Left kidney (tissue), 2 donors: ENCODE results near the gene C11orf86. TPM values are rescaled to one million over a fixed set of nuclear protein-coding genes. Genes with fewer than 3 reads are reported as not detected.
A peak's percentile ranks its signal among the peaks of the same experiment; 100 is the strongest.
"Not testable (repeated sequence)": the region's sequence is repeated elsewhere in the genome, so short reads cannot be mapped to it uniquely, and the experiment has no call there.

Experiments
- DNase-seq: peaks from one replicate; pipeline ENCODE4 v3.0.0-alpha.2; 2013
- polyA plus RNA-seq: library from polyadenylated mRNA; unstranded; fragments of 120-200 nt; gene quantifications from one replicate; pipeline ENCODE4 v1.2.1, GENCODE V29; 2013; ENCODE audit not compliant: insufficient read length

C11orf86 gene
- polyA plus RNA-seq, 1 donor = not detected

DNA sequence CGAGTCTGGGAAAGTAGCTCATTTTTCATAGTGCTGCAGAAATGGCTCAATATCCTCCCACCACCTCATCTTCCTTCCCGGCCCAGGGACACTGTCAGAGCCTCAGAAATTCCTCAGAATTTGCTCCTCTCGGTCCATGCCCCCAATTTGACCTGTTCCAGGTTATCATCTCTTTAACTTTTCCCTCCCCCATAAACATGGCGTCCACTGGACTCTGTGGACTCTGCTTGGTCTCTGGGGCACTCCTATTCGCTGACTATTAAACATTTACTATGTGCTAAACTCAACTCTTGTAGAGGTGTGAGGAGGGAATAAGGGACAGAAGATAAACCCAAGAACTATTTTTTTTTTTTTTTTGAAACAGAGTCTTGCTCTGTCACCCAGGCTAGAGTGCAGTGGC is 8.8 kb upstream of the C11orf86 start:
- DNase-seq = no peak

DNA sequence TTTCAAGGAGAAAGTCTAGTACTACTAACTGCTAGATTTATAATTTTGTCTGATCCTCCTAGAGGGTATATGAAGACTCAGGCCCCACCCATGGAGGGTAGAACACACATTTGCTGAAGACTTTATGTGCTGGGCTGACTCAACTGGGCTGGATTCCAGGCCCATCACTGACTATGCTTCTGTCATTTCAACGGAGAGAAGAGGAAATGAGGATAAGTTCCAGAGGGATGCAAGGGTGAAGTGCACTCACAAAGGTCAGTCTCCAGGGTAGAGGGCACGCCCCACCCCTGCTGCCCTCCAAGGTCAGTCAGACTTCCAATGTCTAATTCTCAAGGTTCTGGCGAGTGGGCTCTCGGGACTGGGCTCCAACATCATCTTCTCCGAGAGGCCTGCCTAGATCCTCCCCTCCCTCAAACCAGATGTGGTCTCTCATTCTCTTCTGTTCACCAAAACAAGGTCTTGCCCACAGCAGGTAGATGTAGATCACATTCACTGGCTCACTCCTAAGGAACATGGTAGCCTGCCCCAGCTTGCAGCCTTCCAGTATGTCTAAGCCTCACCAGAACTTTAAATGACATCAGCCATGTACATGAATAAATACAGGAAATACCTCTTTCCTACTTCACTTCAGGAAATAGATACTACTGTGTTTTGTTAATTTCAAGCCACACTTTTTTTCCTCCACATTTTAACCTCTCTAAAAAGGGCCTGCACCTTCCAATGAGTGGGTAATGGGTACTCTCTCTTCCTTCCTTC is 7.3 kb upstream of the C11orf86 start:
- no peak for DNase-seq

DNA sequence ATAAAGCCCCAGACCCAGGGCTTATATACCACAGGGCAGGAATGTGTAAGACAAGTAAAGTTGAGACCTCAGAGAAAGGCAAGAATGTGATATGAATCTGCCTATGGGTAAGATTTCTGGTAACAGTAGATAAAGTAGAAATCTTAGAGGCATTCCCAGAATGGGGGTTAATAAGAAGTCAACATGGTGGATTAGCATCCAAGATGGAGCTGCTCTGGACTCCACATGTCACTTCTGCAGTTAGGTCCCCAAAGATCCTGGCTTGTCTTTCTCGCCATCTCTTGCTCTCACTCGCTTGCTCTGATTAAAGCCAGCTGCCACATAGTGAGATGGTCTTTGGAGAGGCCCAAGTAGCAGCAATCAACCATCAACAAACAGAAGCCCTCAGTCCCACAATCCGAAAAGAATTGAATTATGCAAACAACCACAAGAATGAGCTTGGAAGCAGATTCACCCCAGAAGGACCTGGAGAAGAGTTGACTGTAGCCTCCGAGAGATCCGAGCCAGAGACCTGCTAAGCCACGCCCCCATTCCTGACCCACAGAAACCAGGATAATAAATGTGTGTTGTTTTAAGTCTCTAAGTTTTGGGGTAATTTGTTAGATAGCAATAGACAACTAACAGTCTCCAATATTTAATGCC is 5.4 kb upstream of the C11orf86 start:
- no peak for DNase-seq

DNA sequence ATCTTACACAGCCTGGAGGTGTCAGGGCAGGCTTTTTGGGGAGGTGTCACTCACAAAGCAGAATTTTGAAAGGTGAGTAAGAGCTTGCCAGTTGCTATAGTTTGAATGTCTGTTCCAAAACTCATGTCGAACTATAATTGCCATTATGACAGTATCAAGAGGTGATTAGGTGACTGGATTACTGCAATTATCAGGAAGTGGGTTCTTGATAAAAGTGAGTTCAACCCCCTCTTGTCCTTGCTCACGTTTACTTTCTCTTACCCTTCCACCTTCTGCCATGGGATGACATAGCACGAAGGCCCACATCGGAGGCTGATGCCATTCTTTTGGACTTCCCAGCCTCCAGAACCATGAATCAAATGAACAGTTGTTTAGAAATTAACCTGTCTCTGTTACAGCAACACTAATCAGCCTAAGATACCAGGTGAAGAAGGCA is 4.7 kb upstream of the C11orf86 start:
- DNase-seq = no peak

DNA sequence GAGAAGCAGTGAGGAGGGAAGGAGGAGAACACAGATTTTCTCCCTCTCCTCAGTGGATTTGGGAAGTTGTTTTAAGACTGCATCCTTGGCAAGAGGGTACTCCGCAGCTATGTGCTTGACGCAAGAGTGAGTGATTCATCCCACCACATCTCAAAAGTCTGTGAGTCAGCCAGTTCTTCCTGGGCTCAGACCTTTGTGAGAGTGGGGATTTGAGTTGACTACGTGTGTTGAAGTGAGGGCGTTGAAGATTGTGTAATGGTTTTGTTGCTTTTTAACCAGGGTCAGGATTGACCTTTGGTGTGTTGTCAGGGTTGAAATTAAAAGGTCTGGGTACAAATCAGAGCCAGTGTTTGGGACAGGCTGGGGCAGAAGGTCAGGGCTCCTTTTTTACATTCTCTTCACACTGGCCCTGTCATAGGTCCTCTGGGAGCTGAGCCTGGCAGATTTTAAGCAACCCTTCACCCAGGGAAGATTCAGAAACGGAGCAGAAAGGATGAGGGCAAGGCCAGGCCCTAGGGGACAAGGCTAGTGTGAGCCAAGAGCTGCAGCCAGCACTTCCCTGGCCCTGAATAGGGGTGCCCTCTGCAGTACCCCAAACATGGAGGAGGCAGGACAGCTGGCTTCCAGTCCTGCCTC is 4.2 kb upstream of the C11orf86 start:
- DNase-seq = no peak

DNA sequence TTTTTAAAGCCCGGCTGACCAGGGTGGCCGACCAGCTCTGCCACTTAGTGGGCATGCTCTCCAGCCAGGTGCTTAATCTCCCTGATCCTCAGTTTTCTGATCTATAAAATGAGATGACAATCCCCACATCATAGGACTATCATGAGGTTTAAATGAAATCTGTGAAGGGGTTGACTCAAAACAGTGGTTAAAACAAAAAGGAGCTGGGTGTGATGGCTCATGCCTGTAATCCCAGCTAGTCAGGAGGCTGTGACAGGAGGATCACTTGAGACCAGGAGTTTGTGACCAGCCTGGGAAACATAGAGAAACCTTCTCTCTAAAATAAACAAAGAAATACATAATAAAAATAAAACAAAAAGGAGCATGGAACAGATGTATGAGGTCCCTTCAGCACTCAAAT is 3.6 kb upstream of the C11orf86 start:
- no peak for DNase-seq

DNA sequence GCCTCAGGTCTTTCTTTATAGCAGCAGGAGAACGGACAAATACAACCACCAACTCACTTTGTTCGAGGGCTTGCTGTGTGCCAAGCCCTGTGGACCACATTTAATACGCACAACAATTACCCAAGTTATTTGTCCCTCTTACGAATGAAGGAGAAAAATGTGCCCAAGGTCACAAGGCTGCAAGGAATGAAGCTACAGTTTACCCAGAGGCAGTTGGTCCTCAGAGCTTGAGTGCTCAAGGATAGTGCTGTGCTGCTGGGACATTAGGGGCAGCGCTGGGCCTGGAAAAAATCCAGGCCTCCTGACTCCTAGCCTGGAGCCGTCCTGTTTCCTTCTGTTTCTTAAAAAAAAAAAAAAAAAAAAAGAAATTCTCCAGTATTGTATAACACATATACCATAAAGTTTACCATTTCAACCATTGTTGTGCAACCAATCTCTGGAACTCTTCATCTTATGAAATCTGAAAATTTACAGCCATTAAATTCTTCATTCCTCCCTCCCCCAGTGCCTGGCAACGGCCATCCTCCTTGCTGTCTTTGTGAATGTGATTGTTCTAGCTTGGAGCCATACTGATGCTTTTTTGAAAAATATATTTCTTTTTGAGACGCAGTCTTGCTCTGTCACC is 1.0 kb upstream of the C11orf86 start:
- no peak for DNase-seq

DNA sequence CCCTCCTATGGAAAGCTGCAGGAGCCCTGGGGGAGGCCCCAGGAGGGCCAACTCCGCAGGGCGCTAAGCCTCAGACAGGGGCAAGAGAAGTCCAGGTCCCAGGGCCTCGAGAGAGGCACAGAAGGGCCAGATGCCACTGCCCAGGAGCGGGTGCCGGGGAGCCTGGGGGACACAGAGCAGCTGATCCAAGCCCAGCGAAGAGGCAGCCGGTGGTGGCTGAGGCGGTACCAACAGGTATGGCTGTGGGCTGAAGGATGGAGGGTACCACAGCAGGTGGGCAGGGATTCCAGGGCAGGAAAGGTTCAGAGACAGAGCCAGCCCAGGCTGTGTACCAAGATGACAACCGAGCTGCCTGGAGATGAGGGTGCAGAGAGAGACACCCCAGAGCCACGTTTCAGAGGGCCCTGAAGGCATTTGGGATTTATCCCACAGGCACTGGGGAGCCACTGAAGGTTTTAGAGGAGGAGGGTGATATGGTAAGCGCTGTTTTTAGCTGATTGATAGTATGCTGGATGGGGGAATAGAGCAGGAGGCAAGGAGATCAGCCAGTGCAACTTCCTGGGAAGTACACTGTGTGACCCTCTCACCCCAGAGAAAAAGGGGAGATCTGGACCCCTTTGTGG is 412 bp downstream of the C11orf86 start:
- no peak for DNase-seq

DNA sequence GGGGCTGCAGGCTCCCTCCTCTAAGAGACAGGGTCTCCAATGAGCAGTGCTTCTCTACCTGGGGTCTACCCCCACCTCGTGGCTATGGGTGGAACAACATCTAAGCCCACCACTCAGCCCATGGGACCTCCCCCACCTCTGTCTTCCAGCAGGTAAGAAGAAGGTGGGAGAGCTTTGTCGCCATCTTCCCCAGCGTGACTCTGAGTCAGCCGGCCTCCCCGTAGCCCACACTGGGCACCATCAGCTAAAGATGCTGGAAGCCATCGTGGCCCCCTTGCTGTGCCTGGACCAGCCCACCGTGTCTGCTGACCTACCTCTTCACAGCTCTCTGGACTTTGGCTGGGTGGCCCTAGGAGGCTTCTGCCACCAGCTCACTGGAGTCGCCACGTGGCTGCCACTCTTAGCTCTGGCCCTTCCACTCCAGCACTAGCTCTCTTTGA is 944 bp downstream of the C11orf86 start:
- peak; percentile 39 for DNase-seq

DNA sequence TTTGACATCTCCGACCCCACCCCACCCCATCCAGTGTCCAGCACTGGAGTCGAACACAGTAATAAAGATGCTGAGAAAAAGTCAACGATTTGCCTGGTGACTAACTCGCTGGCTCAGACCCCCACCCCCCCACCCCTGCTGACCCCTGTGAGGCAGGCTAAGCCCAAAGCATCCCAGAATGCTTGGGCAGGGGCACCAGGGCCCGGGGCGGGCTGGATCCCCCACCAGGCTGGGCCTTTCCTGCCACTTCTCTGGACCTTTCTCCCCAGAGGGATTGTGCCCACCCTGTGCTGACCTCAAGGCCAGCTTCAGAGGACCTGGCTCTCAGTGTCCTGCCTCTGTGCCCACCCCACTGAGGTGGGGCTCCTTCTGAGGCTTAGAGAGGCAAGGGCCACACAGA is 1.8 kb downstream of the C11orf86 start:
- no peak for DNase-seq

DNA sequence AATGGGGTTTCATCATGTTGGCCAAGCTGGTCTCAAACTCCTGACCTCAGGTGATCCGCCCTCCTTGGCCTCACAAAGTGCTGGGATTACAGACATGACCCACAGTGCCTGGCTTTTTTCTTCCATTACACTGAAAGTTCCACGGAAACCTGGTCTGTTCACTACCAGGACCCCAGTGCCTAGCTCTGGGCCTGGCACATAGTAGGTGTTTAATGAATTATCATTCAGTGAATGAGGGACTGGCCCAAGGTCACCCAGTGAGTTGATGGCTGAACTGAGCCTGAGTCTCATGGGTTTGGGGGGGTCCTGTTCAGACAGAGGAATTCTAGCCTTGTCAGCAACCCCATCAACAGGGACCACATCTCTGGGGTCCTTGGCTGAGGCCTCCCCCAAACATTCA is 3.1 kb downstream of the C11orf86 start:
- DNase-seq = no peak

DNA sequence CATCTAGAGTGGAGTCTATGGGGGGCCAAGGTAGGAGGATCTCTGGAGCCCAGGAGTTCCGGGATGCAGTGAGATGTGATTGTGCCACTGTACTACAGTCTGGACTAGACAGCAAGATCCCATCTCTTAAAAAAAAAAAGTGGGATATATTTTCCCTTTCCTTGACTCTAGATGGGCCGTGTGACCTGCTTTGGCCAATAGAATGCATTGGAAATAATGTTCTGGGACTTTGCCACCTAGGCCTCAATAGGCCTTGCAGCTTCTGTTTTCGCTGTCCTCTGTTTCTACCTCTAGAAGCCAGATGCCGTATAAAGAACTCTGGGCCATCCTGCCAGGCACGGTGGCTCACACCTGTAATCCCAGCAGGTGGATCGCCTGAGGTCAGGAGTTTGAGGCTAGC is 3.6 kb downstream of the C11orf86 start:
- DNase-seq = no peak

DNA sequence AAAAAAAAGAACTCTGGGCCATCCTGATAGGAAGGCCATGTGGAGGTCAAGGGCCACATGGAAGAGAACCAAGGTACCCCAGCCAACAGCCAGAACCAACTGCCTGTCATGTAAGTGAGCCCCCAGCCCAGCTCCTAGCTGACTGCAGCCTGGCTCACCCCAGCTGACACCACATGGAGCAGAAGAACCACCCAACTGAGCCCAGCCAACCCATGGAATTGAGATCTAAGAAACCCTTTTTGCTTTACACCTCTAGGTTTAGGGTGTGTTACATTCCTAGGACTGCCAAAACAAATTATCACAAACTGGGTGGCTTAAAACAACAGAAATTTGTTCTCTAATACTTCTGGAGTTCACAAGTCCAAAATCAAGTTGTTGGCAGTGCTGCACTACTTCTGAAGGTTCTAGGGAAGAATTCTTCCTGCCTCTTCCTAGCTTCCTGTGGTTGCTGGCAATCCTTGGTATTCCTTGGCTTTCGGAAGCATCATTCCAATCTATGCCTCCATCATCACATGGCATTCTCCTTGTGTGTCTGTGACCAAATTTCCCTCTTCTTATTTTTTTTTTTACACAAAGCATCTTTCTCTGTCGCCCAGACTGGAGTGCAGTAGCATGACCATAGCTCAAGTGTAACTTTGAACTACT is 4.4 kb downstream of the C11orf86 start:
- DNase-seq = no peak

DNA sequence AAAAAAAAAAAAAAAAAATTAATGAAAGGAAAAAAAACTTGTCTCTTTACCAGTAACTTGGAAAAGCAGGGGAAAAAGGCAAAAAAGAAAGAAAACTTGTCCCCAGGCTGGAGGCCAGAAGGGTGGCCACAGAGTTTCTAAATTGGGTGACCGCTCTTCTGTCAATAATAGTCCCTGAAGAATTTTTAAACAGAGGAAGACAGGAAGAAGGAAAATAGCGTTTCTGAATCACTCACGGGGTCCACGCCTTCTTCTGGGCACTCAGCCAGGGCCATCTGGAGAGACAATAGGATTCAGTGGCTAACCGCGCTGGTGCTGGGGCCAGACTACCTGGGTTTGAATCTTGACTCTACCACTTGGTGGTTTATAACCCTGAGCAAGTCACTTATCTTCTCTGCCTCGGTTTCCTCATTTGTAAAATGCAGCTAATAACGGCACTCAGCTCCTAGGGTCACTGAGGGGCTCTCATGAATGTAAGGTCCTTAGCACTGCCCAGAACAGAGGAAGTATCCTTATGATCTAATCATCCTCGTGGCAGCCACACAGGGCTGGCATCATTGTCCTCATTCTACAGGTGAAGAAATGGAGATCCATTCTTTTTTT is 7.0 kb downstream of the C11orf86 start:
- DNase-seq = peak; percentile 44

DNA sequence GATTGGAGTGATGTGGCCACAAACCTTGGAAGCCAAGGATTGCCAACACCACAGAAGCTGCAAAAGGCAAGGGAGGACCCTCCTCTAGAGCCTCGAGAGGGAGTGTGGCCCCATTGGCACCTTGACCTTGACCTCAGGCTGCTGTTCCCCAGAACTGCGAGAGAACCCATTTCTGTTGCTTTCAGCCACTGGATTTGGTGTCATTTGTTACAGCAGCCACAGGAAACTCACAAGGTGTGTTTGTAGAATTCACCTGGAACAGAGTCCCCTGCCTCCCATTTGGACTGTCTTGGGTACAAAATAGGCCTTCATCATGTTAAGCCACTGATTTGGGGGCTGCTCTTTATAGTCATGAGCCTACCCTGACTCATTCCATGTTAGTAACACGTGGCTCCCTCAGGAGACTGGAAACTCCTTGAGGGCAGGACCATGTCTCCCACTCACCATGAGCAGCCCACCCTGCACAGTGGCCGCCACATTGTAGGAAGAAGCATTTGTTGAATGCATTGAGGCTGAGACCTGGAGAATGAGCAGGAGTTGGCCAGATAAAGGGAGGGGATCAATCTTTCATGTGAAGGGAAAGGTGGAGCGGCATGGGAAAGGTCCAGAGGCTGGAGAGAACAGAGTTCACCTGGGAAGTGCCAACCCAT is 8.3 kb downstream of the C11orf86 start:
- no peak for DNase-seq

DNA sequence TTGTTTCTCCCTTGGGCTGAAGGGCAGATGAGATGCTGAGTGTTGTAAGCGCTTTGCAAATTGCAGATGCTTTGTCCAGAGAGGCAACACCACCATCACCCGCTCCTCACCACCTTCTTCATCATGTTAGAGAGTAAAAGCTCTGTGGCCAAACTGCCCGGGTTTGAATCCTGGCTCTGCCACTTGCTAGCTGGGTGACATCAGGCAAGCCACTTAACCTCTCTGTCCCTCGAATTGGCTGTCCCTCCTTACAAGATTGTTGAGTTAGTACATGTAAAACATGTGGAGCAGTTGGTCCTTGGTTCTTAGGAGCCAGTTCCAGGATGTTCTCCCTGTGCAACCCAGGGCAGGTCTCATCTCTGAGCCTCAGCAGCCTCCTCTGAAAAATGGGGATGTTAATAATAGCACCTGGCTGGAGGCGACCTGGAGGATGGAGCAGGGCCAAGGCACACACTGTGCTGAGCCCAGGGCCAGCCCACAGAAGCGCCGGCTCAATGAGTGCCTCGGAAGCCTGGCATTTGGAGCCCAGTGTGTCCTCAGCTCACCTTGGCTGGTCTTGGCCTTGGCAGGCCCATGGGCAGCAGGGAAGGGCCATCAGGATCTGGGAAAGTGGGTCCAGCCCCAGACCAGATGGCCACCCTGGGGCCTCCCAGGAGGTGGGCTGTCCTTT is 10.5 kb downstream of the C11orf86 start:
- no peak for DNase-seq

DNA sequence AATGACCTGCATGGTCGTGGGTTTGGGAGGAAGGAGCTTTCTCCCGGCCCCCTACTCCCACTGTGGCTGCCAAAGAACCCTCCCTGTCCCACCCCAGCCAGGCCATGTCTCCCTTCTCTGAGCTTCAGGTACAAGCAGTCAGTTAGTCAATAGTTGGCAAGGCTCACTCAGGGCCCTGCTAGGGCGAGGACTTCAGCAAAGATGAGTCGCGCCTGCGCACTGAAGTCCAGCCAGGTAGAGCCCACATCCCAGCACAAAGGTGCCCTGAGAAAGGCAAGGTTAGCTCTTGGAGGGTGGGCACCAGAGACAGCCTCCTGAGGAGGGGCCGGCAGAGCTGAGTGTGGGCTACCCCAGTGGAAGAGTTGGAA is 11.1 kb downstream of the C11orf86 start:
- DNase-seq = no peak

DNA sequence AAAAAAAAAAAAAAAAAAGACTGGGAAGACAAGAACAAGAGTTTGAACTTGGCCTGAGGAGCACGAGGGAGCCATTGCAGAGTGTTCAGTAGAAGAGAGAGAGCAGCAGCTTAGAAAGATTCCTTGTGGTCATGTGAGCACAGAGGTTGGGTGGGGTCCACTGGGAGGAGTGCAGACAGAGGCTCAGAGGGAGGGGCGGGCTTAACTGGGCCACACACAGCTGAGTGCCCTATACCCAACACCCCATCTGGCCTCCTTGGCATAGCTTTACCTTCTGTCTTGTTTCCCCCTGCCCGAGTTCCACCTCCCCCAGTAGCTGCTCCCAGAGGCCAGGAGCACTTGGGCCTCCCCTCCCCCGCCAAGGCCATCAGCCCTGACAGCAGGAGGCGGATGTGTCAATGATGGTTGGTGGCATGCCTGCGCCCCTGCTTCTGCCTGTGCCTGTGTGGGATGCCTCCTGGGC is 12.1 kb downstream of the C11orf86 start:
- no peak for DNase-seq

DNA sequence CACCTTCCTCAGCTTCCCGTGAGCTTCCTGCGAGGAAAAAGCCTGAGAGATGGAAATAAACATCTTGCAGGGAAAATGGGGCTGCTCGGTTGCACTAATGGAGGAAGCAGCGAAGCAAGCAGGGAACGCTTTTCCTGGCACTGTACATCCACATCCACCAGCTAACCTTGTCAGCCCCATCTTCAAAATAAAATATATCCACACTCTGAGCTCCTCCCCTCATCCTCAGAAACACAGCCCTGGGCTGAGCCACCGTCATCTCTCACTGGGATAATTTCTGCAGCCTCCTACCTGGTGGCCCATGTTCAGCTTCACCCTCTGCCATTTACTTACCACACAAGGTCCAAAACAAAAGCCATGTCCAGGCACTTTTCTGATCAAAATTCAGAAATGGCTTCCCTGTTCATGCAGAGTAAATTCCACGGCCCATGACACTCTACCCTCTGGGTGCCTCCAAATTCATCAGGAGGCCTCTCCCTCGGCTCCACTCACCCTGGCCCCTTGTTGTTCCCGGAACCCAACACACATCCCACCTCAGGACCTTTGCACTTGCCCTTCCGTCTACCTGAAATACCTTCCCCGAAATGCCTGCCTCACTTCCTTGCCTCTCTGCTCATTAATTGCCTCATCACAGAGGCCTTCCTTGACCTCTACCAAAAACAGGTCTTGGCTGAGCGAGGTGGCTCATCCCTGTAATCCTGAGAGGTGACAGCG is 13.0 kb downstream of the C11orf86 start:
- no peak for DNase-seq

DNA sequence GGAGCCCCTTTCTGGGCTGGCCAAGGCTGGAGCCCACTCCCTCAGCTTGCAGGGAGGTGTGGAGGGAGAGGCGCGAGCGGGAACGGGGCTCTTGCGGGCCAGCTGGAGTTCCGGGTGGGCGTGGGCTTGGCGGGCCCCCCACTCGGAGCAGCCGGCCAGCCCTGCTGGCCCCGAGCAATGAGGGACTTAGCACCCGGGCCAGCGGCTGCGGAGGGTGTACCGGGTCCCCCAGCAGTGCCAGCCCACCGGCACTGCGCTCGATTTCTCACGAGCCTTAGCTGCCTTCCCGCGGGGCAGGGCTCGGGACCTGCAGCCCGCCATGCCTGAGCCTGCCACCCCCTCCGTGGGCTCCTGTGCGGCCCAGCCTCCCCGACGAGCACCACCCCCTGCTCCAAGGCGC is 13.6 kb downstream of the C11orf86 start:
- DNase-seq = not testable (repeated sequence)
